Measurements from ENCODE around the gene ZBTB38.

ZBTB38 gene

DNA sequence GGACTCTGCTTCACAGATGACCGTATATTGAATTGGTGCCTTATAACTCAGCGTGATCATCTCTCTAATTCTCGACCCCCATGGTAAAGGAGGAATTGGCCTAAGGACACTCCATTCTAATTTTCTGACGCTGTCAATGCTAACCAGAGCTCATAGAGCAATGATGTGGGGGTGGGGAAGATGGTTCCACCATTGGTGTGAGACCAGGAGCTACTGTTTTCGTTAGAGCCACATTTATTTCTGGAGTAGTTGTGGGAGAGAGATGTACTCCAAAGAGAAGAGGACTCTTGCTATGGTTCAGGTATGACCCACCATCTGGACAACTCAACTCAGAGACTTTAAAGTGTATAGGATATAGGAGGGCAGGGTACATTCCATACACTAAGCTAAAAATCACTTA, 16.3 kb downstream of the ZBTB38 start:
- FAIRE-seq (no peak), DNase-seq (ENCODE audit: extremely low spot score, insufficient read length, low read depth) (no peak)

DNA sequence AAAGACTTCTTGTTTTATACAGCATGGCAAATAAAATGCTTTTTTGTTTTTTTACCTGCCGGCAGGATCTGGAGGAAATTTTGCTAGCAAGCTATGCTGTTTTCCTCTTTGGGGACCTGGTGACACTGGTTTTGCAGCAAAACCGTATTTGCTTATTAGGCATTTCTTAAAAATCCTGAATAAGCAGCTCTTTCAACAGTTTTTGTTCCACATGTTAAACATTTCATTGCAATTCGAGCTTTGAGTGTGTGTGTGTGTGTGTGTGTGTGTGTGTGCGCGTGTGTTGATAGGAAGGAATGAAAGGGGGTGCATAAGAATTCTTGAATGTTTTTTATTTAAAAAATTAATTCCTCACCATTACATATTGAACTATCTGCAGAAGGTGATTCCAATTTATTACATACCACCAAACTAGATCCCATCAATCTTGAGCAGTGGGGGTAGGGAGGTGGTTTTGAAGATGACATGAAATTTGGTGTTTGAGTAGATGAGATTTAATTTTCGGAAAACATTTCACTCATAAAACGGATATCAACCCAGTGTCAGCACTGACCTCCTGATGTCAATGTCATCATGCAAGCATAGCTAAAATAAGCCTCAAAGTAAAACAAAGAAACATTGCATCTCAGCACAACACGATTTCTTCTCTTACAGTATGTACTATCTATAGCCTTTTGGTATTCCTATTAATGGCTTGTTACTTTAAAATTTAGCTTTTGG, 17.3 kb downstream of the ZBTB38 start:
- peak; percentile 60 for FAIRE-seq
- no peak for DNase-seq (ENCODE audit: extremely low spot score, insufficient read length, low read depth)

DNA sequence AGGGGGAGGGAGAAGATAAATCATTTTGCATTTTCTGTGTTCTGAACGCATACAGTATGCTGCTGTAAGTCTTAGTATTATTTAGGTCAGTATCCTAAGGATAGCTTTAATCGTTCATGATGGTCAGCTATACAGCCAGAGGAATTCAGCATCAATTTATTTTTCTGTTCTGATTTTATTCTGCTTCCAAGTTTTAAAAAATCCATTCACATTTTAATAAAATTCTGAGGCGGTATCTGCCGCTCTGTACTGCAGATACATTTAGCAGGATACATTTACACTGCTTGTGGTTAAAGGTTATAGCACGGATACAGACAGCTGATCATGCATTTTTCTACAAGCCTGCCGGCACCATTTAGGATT, 17.8 kb downstream of the ZBTB38 start:
- FAIRE-seq (peak; percentile 9), DNase-seq (ENCODE audit: extremely low spot score, insufficient read length, low read depth) (no peak)

GRCh38 chr3:141386611-141387111, 18.4 kb downstream of the ZBTB38 start:
- DNase-seq (ENCODE audit: extremely low spot score, insufficient read length, low read depth): no peak
- FAIRE-seq: peak; percentile 57

DNA sequence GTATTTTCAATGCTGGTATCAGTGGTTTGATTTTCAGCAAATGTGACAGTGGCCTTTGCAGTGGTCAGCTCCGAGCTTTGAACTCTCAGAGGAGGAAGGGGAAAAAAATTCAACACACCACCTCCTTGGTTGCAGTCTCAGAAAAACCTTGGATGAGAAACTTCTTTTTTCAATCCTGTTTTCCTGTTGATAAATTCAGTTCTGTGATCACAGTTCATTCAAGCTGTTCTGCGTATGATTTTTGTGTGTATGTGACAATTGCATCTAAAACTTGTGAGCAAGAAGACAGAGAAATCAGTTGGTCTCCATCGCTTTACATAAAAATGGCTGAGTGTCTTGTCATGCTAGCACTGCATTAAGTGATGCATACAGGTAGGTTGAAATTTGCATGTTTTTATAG, 19.2 kb downstream of the ZBTB38 start:
- no peak for DNase-seq (ENCODE audit: extremely low spot score, insufficient read length, low read depth)

GRCh38 chr3:141388395-141388794, 20.1 kb downstream of the ZBTB38 start:
- no peak for FAIRE-seq
- no peak for DNase-seq (ENCODE audit: extremely low spot score, insufficient read length, low read depth)

More for the DNA sequence above, 19.2 kb downstream of the ZBTB38 start:
- peak; percentile 71 for FAIRE-seq

DNA sequence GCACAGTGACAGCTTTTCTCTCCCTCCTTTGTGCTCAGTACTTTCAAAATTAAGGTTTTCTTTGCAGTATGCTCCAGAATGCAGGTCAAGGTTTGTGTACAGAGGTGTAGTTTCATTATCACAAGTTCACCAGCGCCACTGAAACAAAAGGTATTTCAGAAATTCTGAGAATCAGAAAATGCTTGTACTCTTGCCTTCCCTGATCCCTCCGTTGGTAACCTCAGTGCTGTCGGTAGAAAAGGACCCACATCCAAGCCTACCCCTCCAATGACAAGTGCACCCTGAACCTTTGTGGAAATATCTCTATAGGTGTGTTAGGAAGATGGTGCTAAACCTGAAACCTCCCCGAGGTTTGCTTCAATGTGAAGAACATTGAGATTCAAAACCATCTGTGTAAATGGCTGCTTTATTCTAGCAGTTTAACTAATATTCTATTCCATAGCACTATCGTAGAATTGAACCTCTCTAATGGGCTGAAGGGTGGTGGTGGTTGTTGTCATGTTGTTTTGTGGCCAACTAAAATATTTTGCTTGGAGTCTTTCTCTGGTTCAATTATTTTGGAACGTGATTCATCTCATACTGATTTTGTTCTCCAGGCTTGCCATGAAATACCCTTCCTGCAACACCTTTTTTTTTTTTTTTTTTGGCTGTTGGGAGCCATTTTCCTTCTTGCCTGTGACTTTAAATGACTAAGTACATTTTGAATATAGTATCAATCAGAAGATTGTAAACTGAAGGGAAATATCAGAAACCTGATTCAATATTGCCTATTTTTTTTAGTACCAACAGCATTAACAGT, 20.7 kb downstream of the ZBTB38 start:
- DNase-seq (ENCODE audit: extremely low spot score, insufficient read length, low read depth): no peak
- FAIRE-seq: peak; percentile 80

GRCh38 chr3:141389703-141390102, 21.4 kb downstream of the ZBTB38 start:
- no peak for FAIRE-seq
- DNase-seq (ENCODE audit: extremely low spot score, insufficient read length, low read depth): no peak

DNA sequence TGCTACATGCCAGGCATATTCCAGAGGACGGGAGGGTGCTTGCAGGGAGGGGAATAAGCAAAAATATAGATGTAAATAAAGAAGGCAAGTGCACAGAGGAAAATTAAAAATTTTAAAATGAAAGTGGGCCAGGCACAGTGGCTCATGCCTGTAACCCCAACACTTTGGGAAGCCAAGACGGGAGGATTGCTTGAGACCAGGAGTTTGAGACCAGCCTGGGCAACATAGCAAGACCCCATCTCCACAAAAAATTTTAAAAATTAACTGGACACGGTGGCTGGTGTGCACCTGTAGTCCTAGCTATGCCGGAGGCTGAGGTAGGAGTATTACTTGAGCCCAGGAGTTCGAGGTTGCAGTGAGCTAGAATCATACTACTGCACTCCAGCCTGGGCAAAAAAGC, 22.4 kb downstream of the ZBTB38 start:
- FAIRE-seq (no peak), DNase-seq (ENCODE audit: extremely low spot score, insufficient read length, low read depth) (no peak)

DNA sequence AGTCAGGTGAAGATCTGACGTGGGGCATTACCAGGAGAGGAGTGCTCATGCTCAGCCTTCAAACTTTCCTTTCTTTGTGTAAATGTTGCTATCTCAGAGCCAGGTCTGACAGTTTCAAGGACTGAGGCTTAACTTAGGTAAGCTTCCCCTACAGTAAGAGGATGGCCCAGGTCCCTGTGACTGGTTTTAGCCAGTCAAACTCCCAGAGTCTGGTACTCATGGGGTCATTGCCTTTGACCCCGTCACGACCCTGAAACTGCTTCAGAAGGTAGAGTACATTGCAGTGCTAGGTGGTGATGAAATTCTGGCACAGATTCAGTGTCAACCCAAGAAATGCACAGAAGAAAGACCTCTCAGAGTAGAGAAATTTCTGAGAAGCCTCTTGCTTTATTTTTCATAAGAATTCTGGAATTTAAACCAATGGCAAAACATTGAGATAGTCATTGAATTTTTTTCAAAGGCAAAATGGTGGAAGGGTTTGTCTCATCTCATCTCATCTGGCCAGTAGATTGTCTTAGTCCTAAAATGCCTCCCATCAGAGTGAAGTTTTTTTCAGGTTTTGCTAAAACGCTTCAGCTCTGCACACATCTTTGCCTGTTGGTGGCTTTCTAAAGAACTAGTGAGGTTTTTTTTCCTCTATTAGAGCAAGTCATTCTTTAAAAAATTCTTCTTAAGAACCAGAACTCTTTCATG, 23.1 kb downstream of the ZBTB38 start:
- no peak for DNase-seq (ENCODE audit: extremely low spot score, insufficient read length, low read depth)
- peak; percentile 35 for FAIRE-seq

DNA sequence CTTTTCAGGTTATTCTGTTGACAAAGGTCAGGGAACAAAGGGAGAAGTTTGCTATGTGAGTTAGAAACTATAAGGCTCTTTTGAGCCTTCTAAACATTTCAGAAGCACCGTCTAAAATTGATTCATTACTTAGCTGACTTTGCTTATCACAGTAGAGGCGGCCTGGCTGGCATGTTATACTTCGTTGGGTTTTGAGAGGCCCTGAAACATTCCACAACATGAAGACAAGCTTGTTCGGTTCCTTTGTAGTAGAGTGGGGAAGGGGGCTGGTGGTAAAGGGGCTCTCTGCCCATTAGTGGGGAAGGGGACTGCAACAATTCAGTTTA, 23.6 kb downstream of the ZBTB38 start:
- no peak for FAIRE-seq
- no peak for DNase-seq (ENCODE audit: extremely low spot score, insufficient read length, low read depth)

DNA sequence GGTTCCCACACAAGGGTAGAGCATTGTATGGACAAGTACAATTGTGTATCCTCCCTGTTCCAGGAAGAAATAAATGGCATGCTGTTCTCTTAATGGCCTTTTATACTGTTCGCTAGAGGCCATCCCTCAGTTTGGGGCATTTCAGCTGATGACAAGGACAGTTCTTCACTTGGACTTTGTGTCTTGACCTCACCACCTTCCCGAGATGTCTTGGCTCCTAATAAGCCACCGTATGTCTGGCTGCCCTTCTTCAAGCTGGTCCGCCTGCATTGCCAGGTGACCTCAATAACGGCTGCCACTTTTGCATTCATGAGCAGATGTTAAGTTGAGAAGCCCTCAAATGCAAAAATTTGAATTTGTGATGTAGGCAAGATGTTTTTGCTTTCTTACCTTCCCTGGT, 24.1 kb downstream of the ZBTB38 start:
- FAIRE-seq (no peak), DNase-seq (ENCODE audit: extremely low spot score, insufficient read length, low read depth) (no peak)

DNA sequence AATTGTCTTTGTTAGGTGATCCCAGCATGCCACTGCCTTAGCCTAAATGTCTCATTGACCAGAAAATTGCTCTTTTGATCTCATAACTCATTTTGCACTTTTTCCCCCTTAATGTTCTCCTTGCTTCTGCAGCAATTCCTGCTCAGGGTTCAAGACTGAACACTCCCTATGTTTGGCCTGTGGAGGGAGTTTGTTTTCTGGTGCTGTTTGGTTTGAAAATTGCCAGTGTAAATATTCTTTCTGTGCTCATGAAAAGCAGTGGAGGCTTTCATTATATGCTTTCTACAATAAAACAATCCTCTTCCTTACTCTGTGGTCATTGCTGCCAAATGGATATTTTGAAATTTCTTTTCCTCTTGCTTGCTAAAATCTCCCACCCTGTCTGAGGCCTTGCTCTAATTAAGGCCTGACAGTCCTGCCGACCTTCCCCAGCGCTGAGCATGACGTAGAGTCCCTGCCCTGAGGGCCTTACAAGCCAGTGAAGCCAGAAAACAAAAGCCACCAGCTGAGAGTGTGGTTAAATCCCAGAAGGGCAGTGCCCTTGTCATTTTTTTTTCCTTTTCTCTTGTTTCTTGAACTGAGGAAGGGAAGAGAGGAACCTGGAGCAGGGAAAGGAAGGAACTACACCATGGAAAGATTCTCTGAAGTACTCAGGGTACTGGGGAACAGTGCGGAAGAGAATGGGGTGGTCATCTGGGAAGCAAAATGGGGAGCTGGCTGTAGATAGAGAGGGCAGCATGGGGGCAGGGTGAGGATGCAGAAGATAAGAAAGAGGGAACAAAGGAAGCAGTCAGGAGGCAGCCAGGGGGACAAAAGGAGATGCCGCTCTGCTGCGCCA, 24.8 kb downstream of the ZBTB38 start:
- no peak for DNase-seq (ENCODE audit: extremely low spot score, insufficient read length, low read depth)
- no peak for FAIRE-seq

- DNase-seq (ENCODE audit: extremely low spot score, insufficient read length, low read depth): no peak
- FAIRE-seq: no peak
Observed at GRCh38 chr3:141393735-141394076, 25.4 kb downstream of the ZBTB38 start.

DNA sequence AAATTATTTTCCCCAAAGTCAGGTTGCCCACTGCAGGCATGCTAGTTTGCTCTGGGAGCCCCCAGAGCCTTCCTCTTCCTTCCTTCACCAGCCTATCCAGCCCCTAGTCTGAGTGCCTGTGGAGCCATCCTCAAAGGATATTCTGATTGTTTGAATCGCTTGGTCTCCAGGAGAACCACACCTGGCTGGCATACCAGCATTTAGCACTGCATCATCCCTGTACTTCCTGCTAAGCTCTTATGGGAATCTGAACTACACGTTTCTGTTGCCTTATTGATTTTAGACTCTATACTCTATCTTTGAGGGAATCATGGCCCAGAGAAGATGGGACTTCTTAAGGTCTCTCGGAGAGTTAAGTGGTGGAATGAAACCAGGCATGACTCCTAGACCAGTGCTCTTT, 26.3 kb downstream of the ZBTB38 start:
- DNase-seq (ENCODE audit: extremely low spot score, insufficient read length, low read depth) (no peak), FAIRE-seq (no peak)

DNA sequence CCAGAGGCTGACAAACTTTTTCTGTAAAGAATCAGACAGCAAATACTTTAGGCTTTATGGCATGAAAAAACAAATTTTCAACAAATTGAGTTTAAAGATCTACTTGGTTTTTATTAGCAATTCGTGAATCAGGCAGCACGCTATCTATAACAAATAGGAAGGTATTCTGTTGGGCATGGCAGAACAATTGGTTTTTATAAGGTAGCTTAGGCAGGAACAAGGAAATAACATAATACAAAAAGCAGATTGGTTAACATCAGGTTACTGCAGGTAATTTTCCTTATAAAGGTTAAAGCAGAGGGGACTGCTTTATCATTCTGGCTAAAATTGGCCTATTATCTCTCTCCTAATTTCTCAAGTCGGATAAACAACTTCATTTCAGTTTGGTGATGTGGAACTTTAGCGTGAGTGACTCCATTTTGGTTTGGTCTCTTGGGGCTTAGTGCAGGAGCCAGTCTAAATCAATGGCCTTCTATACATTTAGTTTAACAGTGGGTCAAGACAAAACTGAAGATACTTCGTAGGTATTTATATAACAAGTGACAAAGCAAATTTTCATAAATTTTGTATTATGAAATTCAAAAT, 26.8 kb downstream of the ZBTB38 start:
- DNase-seq (ENCODE audit: extremely low spot score, insufficient read length, low read depth) (no peak), FAIRE-seq (no peak)

- FAIRE-seq: no peak
- no peak for DNase-seq (ENCODE audit: extremely low spot score, insufficient read length, low read depth)
Observed at GRCh38 chr3:141397996-141398395, 29.7 kb downstream of the ZBTB38 start.

- DNase-seq (ENCODE audit: extremely low spot score, insufficient read length, low read depth) (no peak), FAIRE-seq (peak; percentile 42)
Observed at GRCh38 chr3:141399200-141399599, 30.9 kb downstream of the ZBTB38 start.

- no peak for DNase-seq (ENCODE audit: extremely low spot score, insufficient read length, low read depth)
- peak; percentile 29 for FAIRE-seq
Observed at GRCh38 chr3:141400073-141400971, 32.0 kb downstream of the ZBTB38 start.

Data from GM18507 (cell line).